HG03196 (cell line): ENCODE data around the gene KRT6C.

Experiments
- ATAC-seq: cut with Tn5 transposase; IDR thresholded peaks from one replicate; pipeline ENCODE4 v1.9.1; 2021; ENCODE audit not compliant: unreplicated experiment

KRT6C gene

GRCh38 chr12:52473768-52474167, at the start of gene KRT6C:
Gene KRT6C, minus strand, starts transcription at chr12:52473805. Its CDS starts 68 bp downstream, at chr12:52473737.
- no peak for ATAC-seq

GRCh38 chr12:52522346-52523011, 48.9 kb upstream of the KRT6C start:
- no peak for ATAC-seq

GRCh38 chr12:52521568-52522266, 48.1 kb upstream of the KRT6C start:
- no peak for ATAC-seq

GRCh38 chr12:52521175-52521567, 47.6 kb upstream of the KRT6C start:
- ATAC-seq, result no peak

- ATAC-seq, result no peak
Measured at GRCh38 chr12:52519826-52520662, 46.4 kb upstream of the KRT6C start, which contains the start of gene KRT5. Gene KRT5, minus strand, starts transcription at chr12:52520394. Its CDS starts 98 bp downstream, at chr12:52520296.

GRCh38 chr12:52519387-52519703, 45.7 kb upstream of the KRT6C start:
- ATAC-seq, result no peak

- no peak for ATAC-seq
Measured at GRCh38 chr12:52518574-52519386, 45.2 kb upstream of the KRT6C start.

GRCh38 chr12:52517888-52518287, 44.3 kb upstream of the KRT6C start:
- ATAC-seq, result no peak

GRCh38 chr12:52517005-52517835, 43.6 kb upstream of the KRT6C start:
- ATAC-seq, result no peak

- ATAC-seq, result no peak
Measured at GRCh38 chr12:52515927-52516831, 42.6 kb upstream of the KRT6C start.

GRCh38 chr12:52515319-52515646, 41.7 kb upstream of the KRT6C start:
- ATAC-seq, result no peak

- ATAC-seq, result no peak
Measured at GRCh38 chr12:52514471-52515318, 41.1 kb upstream of the KRT6C start.

- ATAC-seq, result no peak
Measured at GRCh38 chr12:52513736-52514135, 40.1 kb upstream of the KRT6C start.

GRCh38 chr12:52508211-52508610, 34.6 kb upstream of the KRT6C start:
- no peak for ATAC-seq

- no peak for ATAC-seq
Measured at GRCh38 chr12:52506858-52507715, 33.5 kb upstream of the KRT6C start.

- no peak for ATAC-seq
Measured at GRCh38 chr12:52502877-52503276, 29.3 kb upstream of the KRT6C start.

- no peak for ATAC-seq
Measured at GRCh38 chr12:52501490-52501889, 27.9 kb upstream of the KRT6C start.
